Rectal smooth muscle tissue (tissue), 1 donor: Measurements from ENCODE around the gene RUNX2.

ENCODE experiments used
- H3K27ac ChIP-seq: one replicate; pipeline ENCODE4 v1.7.0; 2013; ENCODE audit warnings: low read depth, low read length, inconsistent platforms
- H3K27me3 ChIP-seq: one replicate; pipeline ENCODE4 v1.7.0; 2013; ENCODE audit warnings: low read length; ENCODE audit not compliant: control insufficient read depth, insufficient read depth
- H3K36me3 ChIP-seq: one replicate; pipeline ENCODE4 v1.7.0; 2013; ENCODE audit warnings: low read length; ENCODE audit not compliant: control insufficient read depth, insufficient read depth
- H3K4me1 ChIP-seq: one replicate; pipeline ENCODE4 v1.7.0; 2013; ENCODE audit warnings: low read length; ENCODE audit not compliant: control insufficient read depth, insufficient read depth
- H3K4me3 ChIP-seq: one replicate; pipeline ENCODE4 v1.7.0; 2013; ENCODE audit warnings: low read length
- H3K9ac ChIP-seq: one replicate; pipeline ENCODE4 v1.7.0; 2013; ENCODE audit warnings: low read length

The RUNX2 gene

GRCh38 chr6:45493761-45494160 lies 165.6 kb downstream of the RUNX2 start:
- no peaks in the 10 kb centered on the region for H3K4me1 ChIP-seq
- no peak overlapping the region for H3K9ac ChIP-seq
- no peaks in the 10 kb centered on the region for H3K36me3 ChIP-seq
- no peak overlapping the region for H3K4me3 ChIP-seq
- no peaks in the 10 kb centered on the region for H3K27me3 ChIP-seq
- H3K27ac ChIP-seq: no peak overlapping the region

GRCh38 chr6:45494416-45495135 lies 166.4 kb downstream of the RUNX2 start:
- no peak overlapping the region for H3K9ac ChIP-seq
- H3K4me3 ChIP-seq: no peak overlapping the region
- no peaks in the 10 kb centered on the region for H3K36me3 ChIP-seq
- H3K27ac ChIP-seq: no peak overlapping the region
- no peaks in the 10 kb centered on the region for H3K4me1 ChIP-seq
- H3K27me3 ChIP-seq: no peaks in the 10 kb centered on the region

GRCh38 chr6:45495429-45496084 lies 167.4 kb downstream of the RUNX2 start:
- Histone ChIP-seq H3K27ac (no peak overlapping the region), H3K36me3 (no peaks in the 10 kb centered on the region), H3K4me3 (no peak overlapping the region), H3K4me1 (no peaks in the 10 kb centered on the region), H3K9ac (no peak overlapping the region), H3K27me3 (no peaks in the 10 kb centered on the region)

- Histone ChIP-seq H3K4me1 (no peaks in the 10 kb centered on the region), H3K27ac (no peak overlapping the region), H3K4me3 (no peak overlapping the region), H3K27me3 (no peaks in the 10 kb centered on the region), H3K36me3 (no peaks in the 10 kb centered on the region), H3K9ac (no peak overlapping the region)
Measured at GRCh38 chr6:45496085-45496433, 167.9 kb downstream of the RUNX2 start.

- Histone ChIP-seq H3K4me1 (no peaks in the 10 kb centered on the region), H3K36me3 (no peaks in the 10 kb centered on the region), H3K27ac (no peak overlapping the region), H3K4me3 (no peak overlapping the region), H3K27me3 (no peaks in the 10 kb centered on the region), H3K9ac (no peak overlapping the region)
Measured at GRCh38 chr6:45498591-45498990, 170.5 kb downstream of the RUNX2 start.

GRCh38 chr6:45500924-45501816 lies 173.0 kb downstream of the RUNX2 start:
- H3K4me3 ChIP-seq: no peak overlapping the region
- H3K27ac ChIP-seq: no peak overlapping the region
- H3K36me3 ChIP-seq: no peaks in the 10 kb centered on the region
- H3K4me1 ChIP-seq: peaks cover 4% of the 10 kb centered on the region
- no peaks in the 10 kb centered on the region for H3K27me3 ChIP-seq
- H3K9ac ChIP-seq: no peak overlapping the region

- H3K4me1 ChIP-seq: peaks cover 4% of the 10 kb centered on the region
- no peak overlapping the region for H3K27ac ChIP-seq
- H3K27me3 ChIP-seq: no peaks in the 10 kb centered on the region
- no peaks in the 10 kb centered on the region for H3K36me3 ChIP-seq
- no peak overlapping the region for H3K9ac ChIP-seq
- H3K4me3 ChIP-seq: no peak overlapping the region
Measured at GRCh38 chr6:45502456-45502855, 174.3 kb downstream of the RUNX2 start.

GRCh38 chr6:45504947-45505346 lies 176.8 kb downstream of the RUNX2 start:
- peaks cover 4% of the 10 kb centered on the region for H3K4me1 ChIP-seq
- H3K36me3 ChIP-seq: no peaks in the 10 kb centered on the region
- no peak overlapping the region for H3K27ac ChIP-seq
- H3K27me3 ChIP-seq: no peaks in the 10 kb centered on the region
- H3K4me3 ChIP-seq: no peak overlapping the region
- no peak overlapping the region for H3K9ac ChIP-seq

- no peaks in the 10 kb centered on the region for H3K36me3 ChIP-seq
- H3K4me3 ChIP-seq: no peak overlapping the region
- H3K4me1 ChIP-seq: peaks cover 4% of the 10 kb centered on the region
- no peak overlapping the region for H3K9ac ChIP-seq
- H3K27me3 ChIP-seq: no peaks in the 10 kb centered on the region
- H3K27ac ChIP-seq: no peak overlapping the region
Measured at GRCh38 chr6:45505470-45505869, 177.3 kb downstream of the RUNX2 start.

GRCh38 chr6:45507186-45507585 lies 179.1 kb downstream of the RUNX2 start:
- Histone ChIP-seq H3K9ac (no peak overlapping the region), H3K27me3 (no peaks in the 10 kb centered on the region), H3K4me1 (peaks cover 4% of the 10 kb centered on the region), H3K4me3 (no peak overlapping the region), H3K36me3 (no peaks in the 10 kb centered on the region), H3K27ac (no peak overlapping the region)

GRCh38 chr6:45509426-45509825 lies 181.3 kb downstream of the RUNX2 start:
- Histone ChIP-seq H3K27me3 (no peaks in the 10 kb centered on the region), H3K4me3 (no peak overlapping the region), H3K27ac (no peak overlapping the region), H3K4me1 (peaks cover 4% of the 10 kb centered on the region), H3K9ac (no peak overlapping the region), H3K36me3 (no peaks in the 10 kb centered on the region)

- Histone ChIP-seq H3K4me3 (no peak overlapping the region), H3K9ac (no peak overlapping the region), H3K27me3 (no peaks in the 10 kb centered on the region), H3K36me3 (no peaks in the 10 kb centered on the region), H3K27ac (no peak overlapping the region), H3K4me1 (no peaks in the 10 kb centered on the region)
Measured at GRCh38 chr6:45512717-45513116, 184.6 kb downstream of the RUNX2 start.
